Dendritic cell treated with granulocyte-macrophage colony-stimulating factor and Interleukin-4, amounts not matched to agents 40 ng/mL and 50 ng/mL, for 4 days (primary cell): Measurements from ENCODE around the gene OR2B6.

Experiments used
- H3K27ac Mint-ChIP-seq: one replicate; pipeline ENCODE4 v1.8.0; 2022; ENCODE audit warnings: mild to moderate bottlenecking, mixed read lengths
- H3K27me3 Mint-ChIP-seq: one replicate; pipeline ENCODE4 v1.8.0; 2022; ENCODE audit warnings: mild to moderate bottlenecking, mixed read lengths
- H3K36me3 Mint-ChIP-seq: one replicate; pipeline ENCODE4 v1.8.0; 2022; ENCODE audit warnings: low read depth, mixed read lengths
- H3K4me1 Mint-ChIP-seq: one replicate; pipeline ENCODE4 v1.8.0; 2022; ENCODE audit warnings: low read depth, mixed read lengths
- H3K4me3 Mint-ChIP-seq: one replicate; pipeline ENCODE4 v1.8.0; 2022; ENCODE audit warnings: mild to moderate bottlenecking, moderate library complexity, mixed read lengths
- H3K9me3 Mint-ChIP-seq: one replicate; pipeline ENCODE4 v1.8.0; 2022; ENCODE audit warnings: mixed read lengths
- intact Hi-C: fragments of 100-400 bp; cut with micrococcal nuclease; formaldehyde crosslinking; loops from one replicate; pipeline ENCODE4 v1.15.0; 2022

Gene OR2B6

GRCh38 chr6:27966816-27967426 is 9.9 kb downstream of the OR2B6 start:
- Mint-ChIP-seq H3K9me3 (peaks cover 27% of the 10 kb centered on the region), H3K27me3 (no peaks in the 10 kb centered on the region), H3K36me3 (no peaks in the 10 kb centered on the region), H3K27ac (no peak overlapping the region), H3K4me1 (no peaks in the 10 kb centered on the region), H3K4me3 (no peak overlapping the region)
- intact Hi-C loops = no loop called here

- Mint-ChIP-seq H3K9me3 (peaks cover 26% of the 10 kb centered on the region), H3K27ac (no peak overlapping the region), H3K4me1 (no peaks in the 10 kb centered on the region), H3K36me3 (no peaks in the 10 kb centered on the region), H3K27me3 (peaks cover 1% of the 10 kb centered on the region), H3K4me3 (no peak overlapping the region)
- intact Hi-C loops = no loop called here
Observed at GRCh38 chr6:27970444-27970843, 13.4 kb downstream of the OR2B6 start.

GRCh38 chr6:27972750-27973149 is 15.7 kb downstream of the OR2B6 start:
- Mint-ChIP-seq H3K4me3 (no peak overlapping the region), H3K4me1 (no peaks in the 10 kb centered on the region), H3K36me3 (no peaks in the 10 kb centered on the region), H3K27ac (no peak overlapping the region), H3K9me3 (peaks cover 3% of the 10 kb centered on the region), H3K27me3 (peaks cover 3% of the 10 kb centered on the region)
- intact Hi-C loops = no loop called here

GRCh38 chr6:27977387-27977786 is 20.3 kb downstream of the OR2B6 start:
- no peaks in the 10 kb centered on the region for H3K36me3 Mint-ChIP-seq
- peaks cover 3% of the 10 kb centered on the region for H3K27me3 Mint-ChIP-seq
- no peak overlapping the region for H3K27ac Mint-ChIP-seq
- H3K9me3 Mint-ChIP-seq = no peaks in the 10 kb centered on the region
- no peaks in the 10 kb centered on the region for H3K4me1 Mint-ChIP-seq
- no peak overlapping the region for H3K4me3 Mint-ChIP-seq
- intact Hi-C loops = no loop called here

GRCh38 chr6:27978705-27979104 is 21.7 kb downstream of the OR2B6 start:
- peaks cover 3% of the 10 kb centered on the region for H3K27me3 Mint-ChIP-seq
- no peak overlapping the region for H3K4me3 Mint-ChIP-seq
- no peak overlapping the region for H3K27ac Mint-ChIP-seq
- no peaks in the 10 kb centered on the region for H3K9me3 Mint-ChIP-seq
- intact Hi-C loops = no loop called here
- no peaks in the 10 kb centered on the region for H3K36me3 Mint-ChIP-seq
- H3K4me1 Mint-ChIP-seq = no peaks in the 10 kb centered on the region

- no peak overlapping the region for H3K27ac Mint-ChIP-seq
- no peaks in the 10 kb centered on the region for H3K9me3 Mint-ChIP-seq
- H3K27me3 Mint-ChIP-seq = peaks cover 2% of the 10 kb centered on the region
- intact Hi-C loops = no loop called here
- H3K36me3 Mint-ChIP-seq = no peaks in the 10 kb centered on the region
- H3K4me1 Mint-ChIP-seq = no peaks in the 10 kb centered on the region
- H3K4me3 Mint-ChIP-seq = no peak overlapping the region
Observed at GRCh38 chr6:27980111-27980510, 23.1 kb downstream of the OR2B6 start.

- no peak overlapping the region for H3K27ac Mint-ChIP-seq
- H3K27me3 Mint-ChIP-seq = peaks cover 4% of the 10 kb centered on the region
- H3K4me1 Mint-ChIP-seq = no peaks in the 10 kb centered on the region
- intact Hi-C loops = no loop called here
- no peak overlapping the region for H3K4me3 Mint-ChIP-seq
- no peaks in the 10 kb centered on the region for H3K36me3 Mint-ChIP-seq
- H3K9me3 Mint-ChIP-seq = no peaks in the 10 kb centered on the region
Observed at GRCh38 chr6:27986928-27987725, 30.1 kb downstream of the OR2B6 start.

- H3K27me3 Mint-ChIP-seq = peaks cover 3% of the 10 kb centered on the region
- no peak overlapping the region for H3K4me3 Mint-ChIP-seq
- no peaks in the 10 kb centered on the region for H3K4me1 Mint-ChIP-seq
- H3K36me3 Mint-ChIP-seq = no peaks in the 10 kb centered on the region
- no peak overlapping the region for H3K27ac Mint-ChIP-seq
- intact Hi-C loops = no loop called here
- H3K9me3 Mint-ChIP-seq = no peaks in the 10 kb centered on the region
Observed at GRCh38 chr6:27994616-27995015, 37.6 kb downstream of the OR2B6 start.

- intact Hi-C loops = no loop called here
- Mint-ChIP-seq H3K4me1 (no peaks in the 10 kb centered on the region), H3K9me3 (no peaks in the 10 kb centered on the region), H3K36me3 (no peaks in the 10 kb centered on the region), H3K4me3 (no peak overlapping the region), H3K27me3 (peaks cover 4% of the 10 kb centered on the region), H3K27ac (no peak overlapping the region)
Observed at GRCh38 chr6:28000351-28001045, 43.5 kb downstream of the OR2B6 start.

- H3K4me1 Mint-ChIP-seq = no peaks in the 10 kb centered on the region
- H3K36me3 Mint-ChIP-seq = no peaks in the 10 kb centered on the region
- no peak overlapping the region for H3K27ac Mint-ChIP-seq
- peaks cover 4% of the 10 kb centered on the region for H3K27me3 Mint-ChIP-seq
- intact Hi-C loops = no loop called here
- no peaks in the 10 kb centered on the region for H3K9me3 Mint-ChIP-seq
- no peak overlapping the region for H3K4me3 Mint-ChIP-seq
Observed at GRCh38 chr6:28001351-28001750, 44.3 kb downstream of the OR2B6 start.

- Mint-ChIP-seq H3K36me3 (no peaks in the 10 kb centered on the region), H3K27ac (no peak overlapping the region), H3K27me3 (peaks cover 2% of the 10 kb centered on the region), H3K9me3 (no peaks in the 10 kb centered on the region), H3K4me3 (no peak overlapping the region), H3K4me1 (no peaks in the 10 kb centered on the region)
- intact Hi-C loops = no loop called here
Observed at GRCh38 chr6:28001751-28002150, 44.7 kb downstream of the OR2B6 start.

GRCh38 chr6:28002161-28002560 is 45.1 kb downstream of the OR2B6 start:
- H3K4me1 Mint-ChIP-seq = no peaks in the 10 kb centered on the region
- intact Hi-C loops = no loop called here
- no peak overlapping the region for H3K4me3 Mint-ChIP-seq
- H3K36me3 Mint-ChIP-seq = no peaks in the 10 kb centered on the region
- peaks cover 2% of the 10 kb centered on the region for H3K27me3 Mint-ChIP-seq
- no peaks in the 10 kb centered on the region for H3K9me3 Mint-ChIP-seq
- no peak overlapping the region for H3K27ac Mint-ChIP-seq

GRCh38 chr6:28003059-28003458 is 46.0 kb downstream of the OR2B6 start:
- Mint-ChIP-seq H3K4me3 (no peak overlapping the region), H3K4me1 (no peaks in the 10 kb centered on the region), H3K27ac (no peak overlapping the region), H3K27me3 (peaks cover 2% of the 10 kb centered on the region), H3K9me3 (no peaks in the 10 kb centered on the region), H3K36me3 (no peaks in the 10 kb centered on the region)
- intact Hi-C loops = no loop called here

- H3K4me1 Mint-ChIP-seq = no peaks in the 10 kb centered on the region
- intact Hi-C loops = no loop called here
Observed at GRCh38 chr6:28003661-28004060, 46.6 kb downstream of the OR2B6 start.

More at GRCh38 chr6:28003661-28004060, 46.6 kb downstream of the OR2B6 start:
- Mint-ChIP-seq H3K27me3 (peaks cover 2% of the 10 kb centered on the region), H3K27ac (no peak overlapping the region), H3K9me3 (no peaks in the 10 kb centered on the region), H3K36me3 (no peaks in the 10 kb centered on the region), H3K4me3 (no peak overlapping the region)
